Fibroblast of lung (primary cell): Measurements from ENCODE around the gene TPP2. TPM values are rescaled to one million over a fixed set of nuclear protein-coding genes. Genes with fewer than 3 reads are reported as not detected.

Source experiments
- DNase-seq, 2 donors: peaks; one replicate each; pipeline versions ENCODE4 v3.0.0 to v3.0.0-alpha.2; 2010; ENCODE audit warnings: low read depth in 2 of 2
- H2AFZ ChIP-seq: 2 replicates; pipeline ENCODE4 v1.5.1; 2012; ENCODE audit warnings: low read length, control low read depth, inconsistent platforms
- H3K27ac ChIP-seq: 2 replicates; pipeline ENCODE4 v1.5.1; 2011; ENCODE audit warnings: low read length, control low read depth; ENCODE audit not compliant: insufficient read depth
- H3K27me3 ChIP-seq: 2 replicates; pipeline ENCODE4 v1.5.1; 2011; ENCODE audit warnings: mild to moderate bottlenecking, low read length; ENCODE audit not compliant: control insufficient read depth, insufficient read depth
- H3K36me3 ChIP-seq: 2 replicates; pipeline ENCODE4 v1.5.1; 2011; ENCODE audit warnings: low read length; ENCODE audit not compliant: control insufficient read depth, insufficient read depth
- H3K4me1 ChIP-seq: 2 replicates; pipeline ENCODE4 v1.5.1; 2011; ENCODE audit warnings: low read length; ENCODE audit not compliant: control insufficient read depth, insufficient read depth; ENCODE audit errors: extremely low read depth
- H3K4me2 ChIP-seq: 2 replicates; pipeline ENCODE4 v1.5.1; 2011; ENCODE audit warnings: low read length, control low read depth; ENCODE audit not compliant: insufficient read depth; ENCODE audit errors: extremely low read depth
- H3K4me3 ChIP-seq, 4 experiments: fragments of 200-600 bp in 1 of 4; sonication (generic) in 1 of 4; replicated peaks in 1 of 4; 2 replicates each; pipeline ENCODE4 v1.5.1; 2011 to 2016; ENCODE audit warnings: low read length in 4 of 4, low read depth in 3 of 4, mild to moderate bottlenecking in 3 of 4, control low read depth in 2 of 4, inconsistent platforms in 1 of 4, mixed read lengths in 1 of 4; ENCODE audit not compliant: insufficient read depth in 1 of 4; ENCODE audit errors: control extremely low read depth in 1 of 4
- H3K79me2 ChIP-seq: 2 replicates; pipeline ENCODE4 v1.5.1; 2012; ENCODE audit warnings: mild to moderate bottlenecking, low read length, inconsistent platforms; ENCODE audit not compliant: control insufficient read depth, insufficient read depth
- H3K9ac ChIP-seq: 2 replicates; pipeline ENCODE4 v1.5.1; 2011; ENCODE audit warnings: mild to moderate bottlenecking, low read length, control low read depth; ENCODE audit not compliant: insufficient read depth
- H3K9me3 ChIP-seq: 2 replicates; pipeline ENCODE4 v1.5.1; 2012; ENCODE audit warnings: low read depth, low read length; ENCODE audit not compliant: control insufficient read depth, insufficient read depth
- H4K20me1 ChIP-seq: 2 replicates; pipeline ENCODE4 v1.5.1; 2011; ENCODE audit warnings: low read length; ENCODE audit not compliant: control insufficient read depth, insufficient read depth; ENCODE audit errors: extremely low read depth
- EZH2 ChIP-seq: IDR thresholded peaks from 2 replicates; pipeline ENCODE4 v1.5.1; 2012; ENCODE audit warnings: low read length, control low read depth, mild to moderate bottlenecking; ENCODE audit errors: missing control alignments
- polyA plus RNA-seq, 2 donors: library from polyadenylated mRNA; depleted of rRNA in 1 of 2; stranded (reverse) in 1 of 2; unstranded in 1 of 2; fragments of >200 nt; gene quantifications; 2 replicates each; pipeline ENCODE4 v1.2.1, GENCODE V29; 2011 to 2012; ENCODE audit warnings: missing spikeins in 1 of 2
- total RNA-seq: library from RNA; depleted of rRNA; stranded (reverse); fragments of >200 nt; gene quantifications from 2 replicates; pipeline ENCODE4 v1.2.1, GENCODE V29; 2014
- TF ChIP-seq, protein P1 (sequence below), 2 donors: IDR thresholded peaks in 1 of 2; conservative IDR thresholded peaks in 1 of 2; 1 replicate in 1 of 2; 2 replicates in 1 of 2; pipeline ENCODE4 v1.5.1; 2011 to 2012; ENCODE audit warnings: low read length in 2 of 2, control low read depth in 1 of 2, inconsistent platforms in 1 of 2, low read depth in 1 of 2, mild to moderate bottlenecking in 1 of 2

Gene TPP2
- total and polyA plus RNA-seq, 2 donors (not counting 1 experiment from before 2014, with no cell fraction given): 45.0 to 60.3 TPM

DNA sequence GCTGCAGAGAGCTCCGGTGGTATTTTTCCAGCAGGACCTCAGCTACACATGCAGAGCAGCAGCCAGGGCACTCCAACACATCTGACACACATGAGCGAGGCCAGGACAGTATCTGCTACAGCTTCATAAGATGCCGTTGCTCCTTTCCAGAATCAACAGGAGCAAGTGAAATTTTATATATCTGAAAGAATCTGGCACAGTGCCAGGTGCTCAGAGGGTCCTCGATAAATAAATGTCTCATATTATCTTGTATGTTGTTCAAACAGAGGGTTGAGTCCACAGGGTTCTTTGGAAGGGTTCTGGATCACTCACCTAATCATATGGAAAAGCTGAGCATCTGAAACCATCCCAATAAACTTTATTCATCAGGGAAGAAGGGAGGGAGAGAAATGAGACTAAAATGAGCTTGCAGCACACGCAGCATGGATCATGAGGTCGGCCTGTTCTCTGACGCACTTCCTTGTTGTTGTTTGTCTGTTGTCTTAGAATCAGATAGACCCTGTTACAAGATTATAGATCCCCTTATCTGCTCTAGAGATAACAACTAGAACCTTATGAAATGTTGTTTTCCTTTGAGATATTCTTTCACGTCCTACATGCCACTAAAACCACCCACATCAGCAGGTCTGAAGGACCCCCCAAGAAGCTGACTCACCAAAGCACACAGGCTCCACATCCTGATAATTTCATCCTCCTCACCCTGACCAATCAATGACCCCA lies 101.3 kb downstream of the TPP2 start:
- DNase-seq: no peak
- TF ChIP-seq, protein P1, sequence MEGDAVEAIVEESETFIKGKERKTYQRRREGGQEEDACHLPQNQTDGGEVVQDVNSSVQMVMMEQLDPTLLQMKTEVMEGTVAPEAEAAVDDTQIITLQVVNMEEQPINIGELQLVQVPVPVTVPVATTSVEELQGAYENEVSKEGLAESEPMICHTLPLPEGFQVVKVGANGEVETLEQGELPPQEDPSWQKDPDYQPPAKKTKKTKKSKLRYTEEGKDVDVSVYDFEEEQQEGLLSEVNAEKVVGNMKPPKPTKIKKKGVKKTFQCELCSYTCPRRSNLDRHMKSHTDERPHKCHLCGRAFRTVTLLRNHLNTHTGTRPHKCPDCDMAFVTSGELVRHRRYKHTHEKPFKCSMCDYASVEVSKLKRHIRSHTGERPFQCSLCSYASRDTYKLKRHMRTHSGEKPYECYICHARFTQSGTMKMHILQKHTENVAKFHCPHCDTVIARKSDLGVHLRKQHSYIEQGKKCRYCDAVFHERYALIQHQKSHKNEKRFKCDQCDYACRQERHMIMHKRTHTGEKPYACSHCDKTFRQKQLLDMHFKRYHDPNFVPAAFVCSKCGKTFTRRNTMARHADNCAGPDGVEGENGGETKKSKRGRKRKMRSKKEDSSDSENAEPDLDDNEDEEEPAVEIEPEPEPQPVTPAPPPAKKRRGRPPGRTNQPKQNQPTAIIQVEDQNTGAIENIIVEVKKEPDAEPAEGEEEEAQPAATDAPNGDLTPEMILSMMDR (conservative IDR thresholded peaks at IDR 0.05 in 1 of 2, IDR thresholded peaks at IDR 0.05 in 1 of 2; ENCODE audit: low read depth in 1 of 2, low read length in 2 of 2): no peak
- no peak for TF ChIP-seq EZH2
- H3K79me2 ChIP-seq: no peaks in the 10 kb centered on the region
- H3K36me3 ChIP-seq: no peaks in the 10 kb centered on the region
- no peaks in the 10 kb centered on the region for H3K9me3 ChIP-seq
- H3K4me1 ChIP-seq: peaks cover 4% of the 10 kb centered on the region
- no peak overlapping the region for H3K9ac ChIP-seq
- peaks cover 6% of the 10 kb centered on the region for H3K27me3 ChIP-seq
- no peak overlapping the region for H3K4me3 ChIP-seq
- no peak overlapping the region for H3K27ac ChIP-seq
- no peak overlapping the region for H2AFZ ChIP-seq
- H3K4me2 ChIP-seq: no peak overlapping the region
- H4K20me1 ChIP-seq: no peaks in the 10 kb centered on the region

DNA sequence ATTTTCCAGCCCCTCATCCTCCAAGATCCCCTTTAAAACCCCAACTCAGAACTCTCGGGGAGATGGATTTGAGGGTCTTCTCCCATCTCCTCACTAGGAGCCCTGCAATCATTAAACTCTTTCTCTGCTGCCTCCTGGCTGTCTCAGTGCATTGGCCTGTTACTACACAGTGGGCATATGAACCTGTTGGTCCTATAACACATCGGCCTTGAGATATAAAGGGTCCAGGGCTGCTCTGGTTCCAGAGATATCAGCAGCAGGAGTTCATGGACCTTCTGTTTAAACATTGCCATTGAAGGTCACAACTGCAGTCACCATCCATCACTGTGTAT lies 101.8 kb downstream of the TPP2 start:
- Histone ChIP-seq H2AFZ (no peak overlapping the region), H3K4me1 (peaks cover 2% of the 10 kb centered on the region), H4K20me1 (no peaks in the 10 kb centered on the region), H3K36me3 (no peaks in the 10 kb centered on the region), H3K79me2 (no peaks in the 10 kb centered on the region), H3K9ac (no peak overlapping the region), H3K4me3 (no peak overlapping the region), H3K27me3 (peaks cover 6% of the 10 kb centered on the region), H3K4me2 (no peak overlapping the region), H3K27ac (no peak overlapping the region), H3K9me3 (no peaks in the 10 kb centered on the region)
- no peak for TF ChIP-seq EZH2
- TF ChIP-seq, protein P1 (conservative IDR thresholded peaks at IDR 0.05 in 1 of 2, IDR thresholded peaks at IDR 0.05 in 1 of 2; ENCODE audit: low read depth in 1 of 2, low read length in 2 of 2): no peak
- no peak for DNase-seq

DNA sequence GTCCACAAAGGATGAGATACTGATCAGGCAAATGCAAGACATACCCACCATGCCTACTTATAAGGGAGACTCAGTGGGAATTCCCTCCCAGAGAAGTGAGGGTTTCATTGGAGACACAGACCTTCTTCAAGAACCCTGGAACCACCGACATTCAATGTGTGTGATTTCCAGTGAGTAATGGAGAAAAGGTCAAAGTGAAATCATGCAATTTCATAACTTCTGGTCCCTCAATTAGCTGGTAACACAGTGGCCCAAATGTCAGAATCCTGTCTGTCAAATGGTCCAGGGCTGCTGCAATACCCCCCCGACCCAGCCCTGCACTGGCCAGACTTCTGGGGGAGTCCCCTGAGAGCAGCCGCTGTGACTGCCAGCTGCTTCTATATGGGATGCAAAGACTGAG lies 102.7 kb downstream of the TPP2 start:
- no peak overlapping the region for H3K4me2 ChIP-seq
- no peaks in the 10 kb centered on the region for H4K20me1 ChIP-seq
- H3K9me3 ChIP-seq: no peaks in the 10 kb centered on the region
- no peak for DNase-seq
- no peak overlapping the region for H3K27ac ChIP-seq
- H3K9ac ChIP-seq: no peak overlapping the region
- H2AFZ ChIP-seq: no peak overlapping the region
- TF ChIP-seq, protein P1 (conservative IDR thresholded peaks at IDR 0.05 in 1 of 2, IDR thresholded peaks at IDR 0.05 in 1 of 2; ENCODE audit: low read depth in 1 of 2, low read length in 2 of 2): no peak
- TF ChIP-seq EZH2: no peak
- no peaks in the 10 kb centered on the region for H3K36me3 ChIP-seq
- no peak overlapping the region for H3K4me3 ChIP-seq
- H3K27me3 ChIP-seq: peaks cover 6% of the 10 kb centered on the region
- no peaks in the 10 kb centered on the region for H3K79me2 ChIP-seq
- H3K4me1 ChIP-seq: no peaks in the 10 kb centered on the region
